Keratinocyte (primary cell): ENCODE results near the gene MICAL3. TPM values are rescaled to one million over a fixed set of nuclear protein-coding genes. Genes with fewer than 3 reads are reported as not detected.

ENCODE experiments used
- DNase-seq: peaks from one replicate; pipeline ENCODE4 v3.0.0-alpha.2; 2011; ENCODE audit warnings: low read depth, missing footprints, low spot score
- FAIRE-seq: peaks from 2 replicates; lab custom pipeline; 2011; peaks lifted over from hg19 to GRCh38; lab: Jason Lieb, UNC
- H2AFZ ChIP-seq: 2 replicates; pipeline ENCODE4 v1.6.0; 2012; ENCODE audit warnings: low read length, control low read depth, inconsistent platforms; ENCODE audit not compliant: control insufficient read depth
- H3K27ac ChIP-seq: 2 replicates; pipeline ENCODE4 v1.5.1; 2011; ENCODE audit warnings: low read length; ENCODE audit not compliant: control insufficient read depth, insufficient read depth
- H3K27me3 ChIP-seq: 3 replicates; pipeline ENCODE4 v1.6.0; 2011; ENCODE audit warnings: low read length; ENCODE audit not compliant: control insufficient read depth, insufficient read depth; ENCODE audit errors: extremely low read depth
- H3K36me3 ChIP-seq, 2 experiments: 2 replicates in 1 of 2; 3 replicates in 1 of 2; pipeline ENCODE4 v1.5.1; 2011; ENCODE audit warnings: low read length in 2 of 2, mild to moderate bottlenecking in 1 of 2; ENCODE audit not compliant: control insufficient read depth in 2 of 2, insufficient read depth in 2 of 2; ENCODE audit errors: extremely low read depth in 1 of 2
- H3K4me1 ChIP-seq: 3 replicates; pipeline ENCODE4 v1.5.1; 2011; ENCODE audit warnings: low read length; ENCODE audit not compliant: control insufficient read depth, insufficient read depth; ENCODE audit errors: extremely low read depth
- H3K4me2 ChIP-seq: 3 replicates; pipeline ENCODE4 v1.6.0; 2011; ENCODE audit warnings: low read depth, low read length; ENCODE audit not compliant: control insufficient read depth, insufficient read depth; ENCODE audit errors: extremely low read depth
- H3K4me3 ChIP-seq, 3 experiments: fragments of 200-600 bp in 1 of 3; sonication (generic) in 1 of 3; 2 replicates in 2 of 3; 3 replicates in 1 of 3; pipeline ENCODE4 v1.5.1; 2011 to 2016; ENCODE audit warnings: low read length in 3 of 3, mild to moderate bottlenecking in 3 of 3, control low read depth in 2 of 3, inconsistent platforms in 1 of 3, low read depth in 1 of 3, mixed read lengths in 1 of 3, mixed run types in 1 of 3, moderate library complexity in 1 of 3; ENCODE audit not compliant: control insufficient read depth in 2 of 3, insufficient read depth in 2 of 3; ENCODE audit errors: extremely low read depth in 1 of 3
- H3K79me2 ChIP-seq: 2 replicates; pipeline ENCODE4 v1.6.0; 2012; ENCODE audit warnings: low read length; ENCODE audit not compliant: control insufficient read depth, insufficient read depth
- H3K9ac ChIP-seq: 3 replicates; pipeline ENCODE4 v1.6.0; 2011; ENCODE audit warnings: low read length; ENCODE audit not compliant: control insufficient read depth, insufficient read depth; ENCODE audit errors: extremely low read depth
- H3K9me1 ChIP-seq: 3 replicates; pipeline ENCODE4 v1.6.0; 2011; ENCODE audit warnings: low read length; ENCODE audit not compliant: control insufficient read depth, insufficient read depth; ENCODE audit errors: extremely low read depth
- H3K9me3 ChIP-seq: 2 replicates; pipeline ENCODE4 v1.5.1; 2012; ENCODE audit warnings: low read depth, low read length; ENCODE audit not compliant: control insufficient read depth
- H4K20me1 ChIP-seq: 3 replicates; pipeline ENCODE4 v1.6.0; 2011; ENCODE audit warnings: low read length; ENCODE audit not compliant: control insufficient read depth, insufficient read depth; ENCODE audit errors: extremely low read depth
- EZH2 ChIP-seq: IDR thresholded peaks from one replicate; pipeline ENCODE4 v1.6.1; 2012; ENCODE audit warnings: inconsistent platforms, mild to moderate bottlenecking, low read length, moderate library complexity
- dilution Hi-C: fragments of 300-500 bp; cut with MboI; formaldehyde crosslinking; loops from one replicate; pipeline ENCODE4 v1.7.0; 2020; ENCODE audit warnings: low sequenced_read_pairs; ENCODE audit not compliant: extremely low pct_ligation_motif_present
- polyA plus RNA-seq, 5 experiments: library from polyadenylated mRNA; depleted of rRNA in 3 of 5; stranded (reverse) in 3 of 5; stranded (forward) in 1 of 5; unstranded in 1 of 5; fragments of >200 nt; gene quantifications; 1 replicate in 1 of 5; 2 replicates in 3 of 5; 3 replicates in 1 of 5; pipeline versions ENCODE4 v1.2.1 to v1.2.3, GENCODE V29; 2011 to 2012; ENCODE audit warnings: missing spikeins in 2 of 5, low read depth in 1 of 5, low replicate concordance in 1 of 5
- TF ChIP-seq, protein P1 (sequence below), 3 experiments: IDR thresholded peaks in 1 of 3; conservative IDR thresholded peaks in 1 of 3; optimal IDR thresholded peaks in 1 of 3; 2 replicates in 2 of 3; 3 replicates in 1 of 3; pipeline versions ENCODE3 to v1.5.1; 2011; ENCODE audit warnings: low read length in 3 of 3, mild to moderate bottlenecking in 3 of 3, moderate library complexity in 2 of 3, control low read depth in 1 of 3, inconsistent platforms in 1 of 3; ENCODE audit not compliant: insufficient read depth in 2 of 3; ENCODE audit errors: extremely low read depth in 1 of 3

Gene MICAL3
- polyA plus RNA-seq, 1 donor (not counting 4 experiments of a cell fraction or from before 2014, with no cell fraction given) = 27.9 TPM

- Histone ChIP-seq H3K9me1 (no peaks in the 10 kb centered on the region), H3K9me3 (no peaks in the 10 kb centered on the region), H3K27me3 (no peaks in the 10 kb centered on the region), H3K9ac (no peak overlapping the region), H3K79me2 (no peaks in the 10 kb centered on the region), H3K27ac (no peak overlapping the region), H3K4me1 (peaks cover 14% of the 10 kb centered on the region), H4K20me1 (peaks cover 3% of the 10 kb centered on the region), H3K36me3 (peaks cover 29 to 32% of the 10 kb centered on the region in 2 experiments), H3K4me2 (no peak overlapping the region), H3K4me3 (no peak overlapping the region), H2AFZ (no peak overlapping the region)
- DNase-seq (no peak), FAIRE-seq (no peak)
- TF ChIP-seq, protein P1, sequence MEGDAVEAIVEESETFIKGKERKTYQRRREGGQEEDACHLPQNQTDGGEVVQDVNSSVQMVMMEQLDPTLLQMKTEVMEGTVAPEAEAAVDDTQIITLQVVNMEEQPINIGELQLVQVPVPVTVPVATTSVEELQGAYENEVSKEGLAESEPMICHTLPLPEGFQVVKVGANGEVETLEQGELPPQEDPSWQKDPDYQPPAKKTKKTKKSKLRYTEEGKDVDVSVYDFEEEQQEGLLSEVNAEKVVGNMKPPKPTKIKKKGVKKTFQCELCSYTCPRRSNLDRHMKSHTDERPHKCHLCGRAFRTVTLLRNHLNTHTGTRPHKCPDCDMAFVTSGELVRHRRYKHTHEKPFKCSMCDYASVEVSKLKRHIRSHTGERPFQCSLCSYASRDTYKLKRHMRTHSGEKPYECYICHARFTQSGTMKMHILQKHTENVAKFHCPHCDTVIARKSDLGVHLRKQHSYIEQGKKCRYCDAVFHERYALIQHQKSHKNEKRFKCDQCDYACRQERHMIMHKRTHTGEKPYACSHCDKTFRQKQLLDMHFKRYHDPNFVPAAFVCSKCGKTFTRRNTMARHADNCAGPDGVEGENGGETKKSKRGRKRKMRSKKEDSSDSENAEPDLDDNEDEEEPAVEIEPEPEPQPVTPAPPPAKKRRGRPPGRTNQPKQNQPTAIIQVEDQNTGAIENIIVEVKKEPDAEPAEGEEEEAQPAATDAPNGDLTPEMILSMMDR (optimal IDR thresholded peaks at IDR 0.05 in 1 of 3, IDR thresholded peaks at IDR 0.05 in 1 of 3, conservative IDR thresholded peaks at IDR 0.05 in 1 of 3; ENCODE audit: extremely low read depth in 1 of 3, insufficient read depth in 2 of 3, low read length in 3 of 3) = no peak
- no peak for TF ChIP-seq EZH2
- dilution Hi-C loops = no loop called here
Observed at GRCh38 chr22:17835256-17835655, 189.1 kb downstream of the MICAL3 start.

GRCh38 chr22:17833489-17833888, 190.9 kb downstream of the MICAL3 start:
- no peaks in the 10 kb centered on the region for H3K27me3 ChIP-seq
- H3K9ac ChIP-seq = no peak overlapping the region
- TF ChIP-seq, protein P1 (optimal IDR thresholded peaks at IDR 0.05 in 1 of 3, IDR thresholded peaks at IDR 0.05 in 1 of 3, conservative IDR thresholded peaks at IDR 0.05 in 1 of 3; ENCODE audit: extremely low read depth in 1 of 3, insufficient read depth in 2 of 3, low read length in 3 of 3) = no peak
- TF ChIP-seq EZH2 = no peak
- no peaks in the 10 kb centered on the region for H3K79me2 ChIP-seq
- H3K4me2 ChIP-seq = no peak overlapping the region
- H3K4me1 ChIP-seq = peaks cover 24% of the 10 kb centered on the region
- peaks cover 37% of the 10 kb centered on the region in 2 experiments for H3K36me3 ChIP-seq
- H3K9me1 ChIP-seq = no peaks in the 10 kb centered on the region
- DNase-seq (no peak), FAIRE-seq (no peak)
- dilution Hi-C loops = no loop called here
- H3K9me3 ChIP-seq = no peaks in the 10 kb centered on the region
- no peak overlapping the region for H2AFZ ChIP-seq
- H4K20me1 ChIP-seq = peaks cover 3% of the 10 kb centered on the region
- H3K27ac ChIP-seq = no peak overlapping the region
- H3K4me3 ChIP-seq = no peak overlapping the region
